SJSA1 (cell line): ENCODE results near the gene USP35. TPM values are rescaled to one million over a fixed set of nuclear protein-coding genes. Genes with fewer than 3 reads are reported as not detected.
"Not testable (repeated sequence)": the region's sequence is repeated elsewhere in the genome, so short reads cannot be mapped to it uniquely, and the experiment has no call there.

Experiments used
- DNase-seq, 2 experiments: peaks; one replicate each; pipeline ENCODE4 v3.0.0-alpha.2; 2015 to 2020; ENCODE audit warnings: low spot score in 2 of 2, low read depth in 1 of 2
- H3K27ac ChIP-seq: fragments of 250-450 bp; sonication (Bioruptor Pico); 2 replicates; pipeline ENCODE4 v1.5.1; 2020; ENCODE audit warnings: mild to moderate bottlenecking, moderate library complexity
- H3K27me3 ChIP-seq: fragments of 250-450 bp; sonication (Bioruptor Pico); replicated peaks from 2 replicates; pipeline ENCODE4 v1.5.1; 2020; ENCODE audit warnings: mild to moderate bottlenecking, moderate library complexity
- H3K36me3 ChIP-seq: fragments of 250-450 bp; sonication (Bioruptor Pico); 2 replicates; pipeline ENCODE4 v1.5.1; 2020; ENCODE audit warnings: mild to moderate bottlenecking
- H3K4me1 ChIP-seq: fragments of 250-450 bp; sonication (Bioruptor Pico); replicated peaks from 2 replicates; pipeline ENCODE4 v1.6.1; 2021; ENCODE audit warnings: mild to moderate bottlenecking
- H3K4me3 ChIP-seq: fragments of 250-450 bp; sonication (Bioruptor Pico); 2 replicates; pipeline ENCODE4 v1.5.1; 2020; ENCODE audit warnings: mild to moderate bottlenecking
- H3K9me3 ChIP-seq: fragments of 250-450 bp; sonication (Bioruptor Pico); replicated peaks from 2 replicates; pipeline ENCODE4 v1.5.1; 2020; ENCODE audit warnings: mild to moderate bottlenecking
- total RNA-seq: library from RNA; depleted of rRNA; stranded (reverse); fragments of >200 nt; shearing (Covaris generic); gene quantifications from 2 replicates; pipeline ENCODE4 v1.2.3, GENCODE V29; 2014

USP35 gene
- total RNA-seq, 1 experiment from 2014 or later, result 3.4 TPM

DNA sequence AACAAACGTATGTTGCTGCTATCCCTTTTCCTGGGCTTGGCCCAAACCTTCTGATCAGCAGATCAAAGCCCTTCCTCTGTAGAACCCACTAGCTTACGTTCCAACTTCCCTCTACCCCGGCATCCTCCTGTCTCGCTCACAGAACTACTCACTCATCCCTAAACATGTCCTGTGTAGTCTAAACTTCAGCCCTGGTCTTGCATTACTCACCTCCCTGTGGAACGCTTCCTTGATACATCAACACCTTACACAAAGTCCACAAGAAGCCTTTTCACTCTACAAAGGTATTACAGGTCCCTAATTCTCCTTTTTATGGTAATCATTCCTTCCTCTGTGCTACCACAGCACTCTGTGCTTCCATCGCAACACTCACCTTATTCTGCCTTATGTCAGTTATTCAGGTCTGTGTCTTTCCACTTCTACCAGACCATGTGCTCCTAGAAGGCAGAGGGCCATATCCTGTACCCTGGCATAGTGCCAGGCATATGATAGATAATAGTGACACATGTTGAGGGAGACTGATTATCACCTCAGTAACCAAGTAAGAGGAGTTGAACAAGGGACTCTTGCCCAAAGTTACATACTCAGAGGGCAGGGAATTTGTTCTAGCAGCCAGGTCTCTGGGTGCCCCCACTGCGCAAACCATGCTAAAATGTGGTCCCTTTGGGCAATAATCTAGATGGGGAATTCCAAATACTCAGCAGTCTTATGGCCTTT, 41.6 kb downstream of the USP35 start:
- DNase-seq, result no peak
- no peaks in the 10 kb centered on the region for H3K27me3 ChIP-seq
- no peaks in the 10 kb centered on the region for H3K4me1 ChIP-seq

DNA sequence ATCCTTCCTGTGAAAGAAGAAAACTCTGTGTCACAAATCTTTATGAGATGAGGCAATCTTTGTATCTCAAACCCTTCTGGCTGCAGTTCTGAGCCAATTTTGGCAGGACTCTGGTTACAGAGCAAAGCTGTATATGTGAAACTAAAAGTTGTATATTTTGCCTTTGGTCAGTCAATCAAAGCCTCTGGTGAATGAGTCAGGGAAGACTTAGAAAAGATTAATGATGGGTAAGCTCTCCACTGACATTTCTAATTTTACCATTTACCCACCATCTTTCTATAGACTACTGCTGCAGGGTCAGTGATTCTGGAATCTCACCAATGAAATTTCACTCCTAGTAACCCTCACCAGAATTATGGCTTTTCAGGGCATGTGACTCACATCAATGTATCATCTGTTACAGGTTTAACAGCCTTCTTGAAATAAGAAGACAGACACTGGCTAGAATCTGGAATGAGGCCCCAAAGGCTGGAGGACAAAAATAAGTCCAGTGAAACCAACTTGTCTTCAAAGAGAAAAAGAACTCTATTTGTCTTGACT, 43.3 kb downstream of the USP35 start:
- Histone ChIP-seq H3K4me1 (no peaks in the 10 kb centered on the region), H3K4me3 (no peak overlapping the region), H3K36me3 (no peaks in the 10 kb centered on the region), H3K9me3 (no peaks in the 10 kb centered on the region), H3K27me3 (no peaks in the 10 kb centered on the region), H3K27ac (no peak overlapping the region)
- DNase-seq, result no peak

More for the DNA sequence above, 41.6 kb downstream of the USP35 start:
- H3K27ac ChIP-seq, result no peak overlapping the region
- H3K9me3 ChIP-seq, result no peaks in the 10 kb centered on the region
- no peak overlapping the region for H3K4me3 ChIP-seq
- no peaks in the 10 kb centered on the region for H3K36me3 ChIP-seq

DNA sequence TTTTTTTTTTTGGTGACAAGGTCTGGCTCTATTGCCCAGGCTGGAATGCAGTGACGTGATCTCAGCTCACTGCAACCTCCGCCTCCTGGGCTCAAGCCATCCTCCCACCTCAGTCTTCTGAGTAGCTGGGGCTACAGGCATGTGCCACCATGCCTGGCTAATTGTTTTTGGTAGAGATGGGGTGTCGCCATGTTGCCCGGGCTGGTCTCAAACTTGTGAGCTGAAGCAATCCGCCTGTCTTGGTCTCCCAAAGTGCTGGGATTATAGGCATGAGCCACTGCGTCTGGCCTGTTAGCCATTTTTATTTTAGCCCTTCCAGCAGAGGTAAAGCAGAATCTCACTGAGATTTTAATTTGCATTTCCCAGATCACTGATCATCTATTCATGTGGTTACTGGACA, 44.3 kb downstream of the USP35 start:
- not testable (repeated sequence) for H3K27me3 ChIP-seq, H3K27ac ChIP-seq, DNase-seq, H3K4me3 ChIP-seq, H3K4me1 ChIP-seq, H3K9me3 ChIP-seq, H3K36me3 ChIP-seq

DNA sequence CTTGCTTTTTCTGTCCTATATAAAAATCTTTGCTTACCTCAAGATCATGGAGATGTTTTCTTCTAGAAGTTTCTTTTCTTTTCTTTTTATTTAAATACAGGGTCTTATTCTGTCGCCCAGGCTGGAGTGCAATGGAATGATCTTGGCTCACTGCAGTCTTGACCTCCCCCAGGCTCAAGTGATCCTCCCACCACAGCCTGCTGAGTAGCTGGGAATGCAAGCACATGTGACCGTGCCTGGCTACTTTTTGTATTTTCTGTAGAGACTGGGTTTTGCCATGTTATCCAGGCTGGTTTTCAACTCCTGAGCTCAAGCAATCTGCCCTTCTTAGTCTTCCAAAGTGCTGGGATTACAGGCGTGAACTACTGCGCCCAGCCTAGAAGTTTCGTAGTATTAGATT, 45.3 kb downstream of the USP35 start:
- Histone ChIP-seq H3K4me3 (no peak overlapping the region), H3K27ac (no peak overlapping the region), H3K4me1 (no peaks in the 10 kb centered on the region), H3K9me3 (no peaks in the 10 kb centered on the region), H3K27me3 (no peaks in the 10 kb centered on the region), H3K36me3 (no peaks in the 10 kb centered on the region)
- no peak for DNase-seq

DNA sequence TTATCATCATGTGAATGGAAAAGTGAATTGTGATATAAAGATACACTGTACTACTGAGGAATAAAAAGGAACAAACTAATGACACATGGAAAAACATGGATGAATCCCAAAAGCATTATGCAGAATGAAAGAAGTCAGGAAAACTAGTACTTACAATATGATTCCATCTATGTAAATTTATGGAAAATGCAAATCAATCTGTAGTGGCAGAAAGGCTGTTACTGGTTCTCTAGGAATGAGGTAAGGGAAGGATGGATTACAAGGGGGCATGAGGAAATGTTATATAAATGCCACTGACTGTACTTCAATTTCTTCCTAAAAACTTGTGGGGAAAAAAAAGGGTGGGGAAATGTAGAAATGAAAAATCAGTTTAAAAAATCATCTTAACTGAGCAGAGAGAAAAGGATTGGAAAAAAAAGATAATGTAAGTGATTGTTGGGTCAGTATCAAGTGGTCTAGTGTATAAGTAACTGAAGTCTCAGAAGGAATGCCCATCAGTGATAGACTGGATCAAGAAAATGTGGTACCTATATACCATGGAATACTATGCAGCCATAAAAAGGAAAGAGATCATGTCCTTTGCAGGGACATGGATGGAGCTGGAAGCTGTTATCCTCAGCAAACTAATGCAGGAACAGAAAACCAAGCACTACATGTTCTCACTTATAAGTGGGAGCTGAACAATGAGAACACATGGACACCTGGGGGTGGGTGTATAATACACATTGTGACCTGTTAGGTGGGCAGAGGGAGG, 48.8 kb downstream of the USP35 start:
- H3K36me3 ChIP-seq, result no peaks in the 10 kb centered on the region
- no peak overlapping the region for H3K27ac ChIP-seq
- H3K4me1 ChIP-seq, result no peaks in the 10 kb centered on the region
- H3K4me3 ChIP-seq, result no peak overlapping the region
- no peaks in the 10 kb centered on the region for H3K9me3 ChIP-seq
- no peak for DNase-seq
- no peaks in the 10 kb centered on the region for H3K27me3 ChIP-seq

GRCh38 chr11:78239781-78240180, 51.1 kb downstream of the USP35 start:
- H3K36me3 ChIP-seq, result no peaks in the 10 kb centered on the region
- no peak overlapping the region for H3K4me3 ChIP-seq
- H3K4me1 ChIP-seq, result no peaks in the 10 kb centered on the region
- H3K27me3 ChIP-seq, result no peaks in the 10 kb centered on the region
- H3K27ac ChIP-seq, result no peak overlapping the region
- no peak for DNase-seq
- no peaks in the 10 kb centered on the region for H3K9me3 ChIP-seq

DNA sequence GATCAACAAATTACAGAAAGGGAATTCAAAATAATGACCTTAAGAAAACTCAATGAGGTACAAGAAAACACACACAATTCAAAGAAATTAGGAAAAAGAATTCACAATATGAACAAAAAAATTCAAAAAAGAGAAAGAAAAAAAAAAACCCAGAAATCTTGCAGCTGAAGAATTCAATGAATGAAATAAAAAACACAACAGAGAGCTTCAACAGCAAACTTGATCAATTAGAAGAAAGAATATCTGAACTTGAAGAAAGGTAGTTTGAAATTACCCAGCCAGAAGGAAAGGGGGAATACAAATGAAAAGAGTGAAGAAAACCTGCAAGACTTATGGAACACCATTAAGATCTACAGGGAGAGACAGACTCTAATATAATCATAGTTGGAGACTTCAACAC, 52.8 kb downstream of the USP35 start:
- Histone ChIP-seq H3K27me3 (no peaks in the 10 kb centered on the region), H3K36me3 (no peaks in the 10 kb centered on the region), H3K27ac (no peak overlapping the region), H3K4me1 (no peaks in the 10 kb centered on the region), H3K9me3 (no peaks in the 10 kb centered on the region), H3K4me3 (no peak overlapping the region)
- no peak for DNase-seq

GRCh38 chr11:78244080-78244479, 55.4 kb downstream of the USP35 start:
- Histone ChIP-seq H3K9me3 (no peaks in the 10 kb centered on the region), H3K4me3 (no peak overlapping the region), H3K27me3 (no peaks in the 10 kb centered on the region), H3K36me3 (no peaks in the 10 kb centered on the region), H3K27ac (no peak overlapping the region), H3K4me1 (no peaks in the 10 kb centered on the region)
- no peak for DNase-seq

DNA sequence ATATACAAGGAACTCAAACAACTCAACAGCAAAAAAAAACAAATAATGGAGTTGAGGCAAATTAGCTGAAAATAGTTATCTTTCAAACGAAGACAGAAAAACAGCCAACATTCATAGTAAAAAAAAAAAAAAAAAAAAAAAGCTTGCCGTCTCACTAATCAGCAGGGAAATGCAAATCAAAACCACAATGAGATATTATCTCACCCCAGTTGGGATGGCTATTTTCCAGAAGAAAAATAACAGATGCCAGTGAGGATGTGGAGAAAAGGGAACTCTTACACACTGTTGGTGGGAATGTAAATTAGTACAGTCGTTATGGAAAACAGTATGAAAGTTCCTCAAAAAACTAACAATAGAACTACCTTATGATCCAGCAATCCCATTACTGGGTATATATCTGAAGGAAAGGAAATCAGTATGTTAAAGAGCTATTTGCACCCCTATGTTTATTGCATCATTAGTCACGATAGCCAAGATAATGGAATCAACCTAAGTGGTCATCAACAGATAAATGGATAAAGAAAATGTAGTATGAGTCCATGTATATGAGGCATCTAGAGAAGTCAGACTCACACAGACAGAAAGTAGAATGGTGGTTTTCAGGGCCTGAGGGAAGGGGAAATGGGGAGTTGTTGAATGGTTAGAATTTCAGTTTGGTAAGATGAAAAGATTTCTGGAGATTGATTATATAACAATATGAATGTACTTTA, 56.0 kb downstream of the USP35 start:
- no peak for DNase-seq
- H3K9me3 ChIP-seq, result no peaks in the 10 kb centered on the region
- no peaks in the 10 kb centered on the region for H3K27me3 ChIP-seq
- H3K27ac ChIP-seq, result no peak overlapping the region
- H3K36me3 ChIP-seq, result no peaks in the 10 kb centered on the region
- H3K4me3 ChIP-seq, result no peak overlapping the region
- no peaks in the 10 kb centered on the region for H3K4me1 ChIP-seq

DNA sequence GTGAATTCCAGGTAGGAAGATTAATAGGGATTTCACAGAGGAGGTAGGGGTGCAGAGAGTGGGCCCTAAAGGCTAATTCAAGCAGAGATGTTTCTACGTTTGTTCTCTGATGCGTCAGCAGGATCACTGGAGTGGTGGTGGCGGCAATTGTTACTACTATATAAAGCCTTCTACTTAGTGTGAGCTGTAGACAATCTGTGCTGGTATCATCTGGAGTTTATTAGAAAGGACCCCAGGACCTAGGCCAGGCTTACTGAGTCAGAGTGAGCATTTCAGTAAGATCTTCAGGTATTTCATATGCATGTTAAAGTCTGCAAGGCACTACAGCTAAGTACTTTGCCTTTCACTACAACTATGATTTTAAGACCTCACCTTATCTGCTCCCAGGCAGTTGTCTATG, 59.5 kb downstream of the USP35 start:
- Histone ChIP-seq H3K4me3 (no peak overlapping the region), H3K4me1 (no peaks in the 10 kb centered on the region), H3K27ac (no peak overlapping the region), H3K36me3 (no peaks in the 10 kb centered on the region), H3K9me3 (no peaks in the 10 kb centered on the region), H3K27me3 (no peaks in the 10 kb centered on the region)
- DNase-seq, result no peak

GRCh38 chr11:78248903-78249302, 60.2 kb downstream of the USP35 start:
- Histone ChIP-seq H3K36me3 (no peaks in the 10 kb centered on the region), H3K4me1 (no peaks in the 10 kb centered on the region), H3K4me3 (no peak overlapping the region), H3K9me3 (no peaks in the 10 kb centered on the region), H3K27me3 (no peaks in the 10 kb centered on the region), H3K27ac (no peak overlapping the region)
- no peak for DNase-seq

GRCh38 chr11:78250099-78250498, 61.4 kb downstream of the USP35 start:
- Histone ChIP-seq H3K27me3 (no peaks in the 10 kb centered on the region), H3K27ac (no peak overlapping the region), H3K4me1 (no peaks in the 10 kb centered on the region), H3K9me3 (no peaks in the 10 kb centered on the region), H3K4me3 (no peak overlapping the region), H3K36me3 (no peaks in the 10 kb centered on the region)
- DNase-seq, result no peak

DNA sequence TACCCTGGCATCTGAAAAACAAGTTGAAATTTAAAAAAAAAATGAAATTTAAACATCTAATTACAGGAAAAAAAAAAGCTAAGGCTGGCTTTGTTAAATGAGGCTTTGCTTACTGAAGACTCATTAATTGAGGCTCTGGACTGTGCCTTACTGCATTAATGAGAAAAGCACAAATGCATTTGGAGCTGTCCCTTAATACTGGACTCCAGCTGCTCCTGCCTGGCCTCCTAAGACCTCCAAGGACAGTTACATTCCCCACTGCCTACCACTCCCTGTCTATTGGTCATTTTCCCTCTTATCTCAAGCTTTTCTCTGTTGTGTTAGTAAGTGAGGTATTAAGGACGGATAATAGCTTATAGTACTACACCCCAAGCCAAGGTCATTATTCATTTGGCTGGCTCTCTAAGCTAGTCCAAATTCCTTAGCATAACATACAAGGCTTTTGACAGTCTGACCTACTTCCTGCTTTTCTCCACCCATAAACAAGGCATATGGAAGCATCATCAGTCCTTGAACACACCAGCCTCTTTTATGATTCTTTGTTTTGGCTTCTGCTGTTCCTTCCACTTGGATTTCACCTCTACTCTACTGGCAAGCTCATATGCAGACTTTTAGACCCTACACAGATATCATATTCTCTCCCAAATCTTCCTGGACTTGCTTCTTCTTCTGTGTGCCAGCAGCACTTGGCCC, 62.5 kb downstream of the USP35 start:
- H3K27me3 ChIP-seq, result no peaks in the 10 kb centered on the region
- no peak overlapping the region for H3K4me3 ChIP-seq
- DNase-seq, result no peak
- H3K36me3 ChIP-seq, result no peaks in the 10 kb centered on the region
- H3K4me1 ChIP-seq, result no peaks in the 10 kb centered on the region
- H3K9me3 ChIP-seq, result no peaks in the 10 kb centered on the region
- no peak overlapping the region for H3K27ac ChIP-seq
